T-helper 17 cell (primary cell): ENCODE data around the gene DCUN1D2. TPM values are rescaled to one million over a fixed set of nuclear protein-coding genes. Genes with fewer than 3 reads are reported as not detected.
"Not testable (repeated sequence)": the region's sequence is repeated elsewhere in the genome, so short reads cannot be mapped to it uniquely, and the experiment has no call there.

ENCODE experiments used
- ATAC-seq: fragments of 150-1000 bp; cut with Tn5 transposase; 2 replicates; pipeline ENCODE4 v1.10.0; 2021; ENCODE audit warnings: mild to moderate bottlenecking, moderate library complexity
- DNase-seq, 3 donors: peaks; one replicate each; pipeline versions ENCODE4 v3.0.0 to v3.0.0-alpha.2; 2020 to 2021
- H3K9me3 ChIP-seq: one replicate; pipeline ENCODE4 v1.7.0; 2013; ENCODE audit warnings: low read length, mild to moderate bottlenecking; ENCODE audit not compliant: control insufficient read depth, poor library complexity, severe bottlenecking
- H3K27ac Mint-ChIP-seq: one replicate; pipeline ENCODE4 v1.8.0; 2022; ENCODE audit warnings: mild to moderate bottlenecking, moderate library complexity, mixed read lengths
- H3K27me3 Mint-ChIP-seq: one replicate; pipeline ENCODE4 v1.8.0; 2022; ENCODE audit warnings: mixed read lengths
- H3K36me3 Mint-ChIP-seq: one replicate; pipeline ENCODE4 v1.8.0; 2022; ENCODE audit warnings: low read depth, mixed read lengths
- H3K4me1 Mint-ChIP-seq: one replicate; pipeline ENCODE4 v1.8.0; 2022; ENCODE audit warnings: mild to moderate bottlenecking, mixed read lengths
- H3K4me3 Mint-ChIP-seq: one replicate; pipeline ENCODE4 v1.8.0; 2022; ENCODE audit warnings: mild to moderate bottlenecking, moderate library complexity, mixed read lengths
- total RNA-seq, 4 donors: library from RNA in 2 of 4; stranded (reverse) in 2 of 4; gene quantifications; one replicate each; pipeline ENCODE4 v1.2.3 and lab custom pipeline; 2022 to 2026

Gene DCUN1D2
- total RNA-seq, 2 donors from 2014 or later: 12.8 to 15.2 TPM

DNA sequence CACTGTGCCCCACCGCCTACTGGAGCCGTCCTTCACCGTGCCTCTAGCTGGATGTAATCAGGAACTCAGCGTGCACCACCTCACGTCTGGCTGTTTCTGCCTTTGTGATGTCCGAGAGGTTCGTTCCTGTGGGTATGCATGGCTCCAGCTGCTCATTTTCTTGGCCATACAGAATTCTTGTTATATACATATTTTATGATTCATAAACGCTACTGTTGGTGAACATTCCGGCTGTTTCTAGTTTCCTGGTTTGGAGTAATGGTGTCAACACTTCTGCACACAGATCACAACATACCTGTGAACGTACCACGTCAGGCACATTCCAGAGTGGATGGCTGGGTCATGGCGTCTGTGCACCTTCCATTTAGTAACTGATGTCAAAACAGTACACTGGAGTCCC is 14.6 kb downstream of the DCUN1D2 start:
- Mint-ChIP-seq H3K27me3 (no peaks in the 10 kb centered on the region), H3K4me1 (peaks cover 8% of the 10 kb centered on the region), H3K4me3 (no peak overlapping the region), H3K36me3 (peaks cover 17% of the 10 kb centered on the region), H3K27ac (no peak overlapping the region)
- no peak for ATAC-seq
- no peaks in the 10 kb centered on the region for H3K9me3 ChIP-seq
- DNase-seq: no peak

DNA sequence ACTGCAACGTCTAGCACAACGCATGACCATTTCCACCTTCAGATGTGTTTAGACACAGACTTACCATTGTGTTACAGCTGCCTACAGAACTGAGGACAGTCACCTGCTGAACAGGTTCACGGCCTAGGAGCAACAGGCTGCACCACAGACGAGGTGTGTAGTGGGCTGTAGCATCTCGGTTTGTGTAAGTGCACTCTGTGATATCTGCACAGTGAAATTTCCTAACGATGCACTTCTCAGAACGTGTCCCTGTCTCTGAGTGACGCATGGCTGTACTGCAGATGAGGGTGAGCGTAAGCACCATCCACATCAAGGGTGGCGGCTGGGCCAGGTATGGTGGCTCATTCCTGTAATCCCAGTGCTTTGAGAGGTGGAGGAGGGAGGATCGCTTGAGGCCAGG is 15.2 kb downstream of the DCUN1D2 start:
- Mint-ChIP-seq H3K4me3 (no peak overlapping the region), H3K4me1 (peaks cover 8% of the 10 kb centered on the region), H3K27me3 (no peaks in the 10 kb centered on the region), H3K27ac (no peak overlapping the region), H3K36me3 (peaks cover 17% of the 10 kb centered on the region)
- H3K9me3 ChIP-seq: no peaks in the 10 kb centered on the region
- ATAC-seq: no peak
- DNase-seq: no peak

DNA sequence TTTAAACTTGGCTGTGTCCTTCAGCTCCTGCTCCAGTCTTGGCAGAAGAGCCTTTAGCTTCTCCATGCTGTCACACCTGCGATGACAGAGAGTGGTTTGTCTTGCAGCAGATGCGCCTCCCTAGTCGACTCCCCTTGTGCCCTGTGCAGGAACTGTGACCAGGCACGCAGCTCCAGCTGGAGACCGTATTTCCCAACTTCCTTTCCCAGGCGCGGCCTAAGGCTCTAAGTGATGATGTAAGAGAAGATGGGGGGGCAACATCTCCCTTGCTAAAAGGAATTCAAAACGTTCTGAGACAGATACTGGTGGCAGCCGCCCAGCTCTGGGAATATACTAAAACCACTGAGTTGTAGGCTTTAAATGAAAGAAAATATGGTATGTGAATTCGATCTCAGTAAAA is 16.3 kb downstream of the DCUN1D2 start:
- no peaks in the 10 kb centered on the region for H3K9me3 ChIP-seq
- ATAC-seq (no peak), DNase-seq (no peak)
- H3K27ac Mint-ChIP-seq: no peak overlapping the region
- H3K36me3 Mint-ChIP-seq: peaks cover 17% of the 10 kb centered on the region
- no peaks in the 10 kb centered on the region for H3K27me3 Mint-ChIP-seq
- H3K4me1 Mint-ChIP-seq: peaks cover 8% of the 10 kb centered on the region
- H3K4me3 Mint-ChIP-seq: no peak overlapping the region

DNA sequence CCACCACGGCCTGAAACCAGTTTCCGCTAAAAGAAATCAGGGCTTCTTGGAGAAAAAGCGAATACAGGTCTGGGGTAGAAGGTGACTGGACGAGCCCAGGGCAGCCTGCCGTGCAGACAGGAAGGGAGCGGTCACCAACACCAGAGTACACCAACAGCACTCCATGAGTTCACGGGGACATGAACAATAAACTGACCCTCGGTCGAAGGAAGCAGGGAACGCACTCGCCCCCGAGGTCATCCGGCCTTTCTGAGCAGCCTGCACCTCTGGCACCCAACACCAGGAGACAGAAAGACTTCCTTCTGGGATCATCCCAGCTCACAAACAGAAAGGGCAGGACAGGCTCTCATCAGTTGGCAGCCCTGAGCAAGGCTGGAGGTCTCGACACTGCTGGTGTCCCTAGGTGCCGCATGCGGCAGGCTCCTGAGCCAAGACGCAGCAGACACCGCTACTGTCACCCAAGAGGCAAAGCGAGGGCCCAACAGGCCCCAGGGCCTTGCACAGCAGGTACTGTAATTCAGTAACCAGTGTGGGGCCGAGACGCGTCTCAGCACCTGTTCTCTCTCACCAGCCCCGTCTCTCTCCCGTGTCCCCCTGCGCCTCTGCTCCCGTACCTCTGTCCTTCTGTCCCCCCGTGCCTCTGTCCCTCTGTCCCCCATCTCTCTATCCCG is 18.0 kb downstream of the DCUN1D2 start:
- no peaks in the 10 kb centered on the region for H3K9me3 ChIP-seq
- DNase-seq (no peak), ATAC-seq (no peak)
- peaks cover 8% of the 10 kb centered on the region for H3K4me1 Mint-ChIP-seq
- no peak overlapping the region for H3K4me3 Mint-ChIP-seq
- no peak overlapping the region for H3K27ac Mint-ChIP-seq
- peaks cover 16% of the 10 kb centered on the region for H3K36me3 Mint-ChIP-seq
- H3K27me3 Mint-ChIP-seq: no peaks in the 10 kb centered on the region

DNA sequence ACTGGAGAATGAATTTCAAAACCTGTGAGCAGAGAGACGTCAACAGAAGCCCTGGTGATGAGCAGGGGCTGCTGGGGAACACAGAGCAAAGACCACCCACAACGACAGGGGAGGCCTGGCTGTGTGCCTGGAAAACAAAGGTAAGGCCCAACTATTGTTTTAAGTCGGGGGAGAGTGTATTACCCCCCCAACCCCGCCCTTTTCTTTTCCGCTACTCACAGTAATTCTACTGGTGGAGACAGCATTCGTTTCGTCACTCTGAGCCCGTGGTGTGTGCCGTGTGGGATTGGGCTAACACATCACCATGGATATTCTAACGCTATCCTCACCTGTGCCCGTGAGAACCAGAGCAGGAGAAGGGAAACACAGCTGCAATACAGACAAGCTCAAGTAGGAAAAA is 18.7 kb downstream of the DCUN1D2 start:
- Mint-ChIP-seq H3K27ac (no peak overlapping the region), H3K27me3 (no peaks in the 10 kb centered on the region), H3K4me1 (peaks cover 8% of the 10 kb centered on the region), H3K4me3 (no peak overlapping the region), H3K36me3 (peaks cover 16% of the 10 kb centered on the region)
- no peaks in the 10 kb centered on the region for H3K9me3 ChIP-seq
- DNase-seq (no peak), ATAC-seq (no peak)

DNA sequence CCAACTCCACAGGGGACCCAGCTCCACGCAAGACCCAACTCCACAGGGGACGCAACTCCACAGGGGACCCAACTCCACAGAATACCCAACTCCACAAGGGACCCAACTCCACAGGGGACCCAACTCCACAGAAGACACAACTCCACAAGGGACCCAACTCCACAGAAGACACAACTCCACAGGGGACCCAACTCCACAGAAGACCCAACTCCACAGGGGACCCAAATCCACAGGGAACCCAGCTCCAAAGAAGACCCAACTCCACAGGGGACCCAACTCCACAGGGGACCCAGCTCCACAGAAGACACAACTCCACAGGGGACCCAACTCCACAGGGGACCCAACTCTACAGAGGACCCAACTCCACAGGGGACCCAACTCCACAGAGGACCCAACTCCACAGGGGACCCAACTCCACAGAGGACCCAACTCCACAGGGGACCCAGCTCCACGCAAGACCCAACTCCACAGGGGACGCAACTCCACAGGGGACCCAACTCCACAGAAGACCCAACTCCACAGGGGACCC is 19.8 kb downstream of the DCUN1D2 start:
- not testable (repeated sequence) for H3K27ac Mint-ChIP-seq, DNase-seq, H3K4me1 Mint-ChIP-seq, H3K4me3 Mint-ChIP-seq, H3K27me3 Mint-ChIP-seq, H3K9me3 ChIP-seq, ATAC-seq
- peaks cover 16% of the 10 kb centered on the region for H3K36me3 Mint-ChIP-seq

DNA sequence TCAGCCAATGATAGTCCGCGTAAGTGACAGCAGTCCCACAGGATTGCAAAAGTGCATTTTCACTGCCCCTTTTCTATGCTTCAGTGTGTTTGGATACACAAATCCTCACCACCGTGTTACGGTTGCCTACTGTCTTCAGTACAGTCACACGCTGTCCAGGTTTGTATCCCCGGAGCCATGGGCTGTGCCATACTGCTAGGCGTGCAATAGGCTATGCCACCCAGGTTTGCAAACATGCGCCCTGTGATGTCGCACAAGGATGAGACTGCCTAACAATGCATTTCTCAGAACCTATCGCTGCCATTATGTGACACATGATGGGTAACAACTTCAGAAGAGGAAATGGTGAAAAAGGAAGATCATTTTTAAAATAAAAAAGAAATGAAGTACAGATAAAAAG is 20.4 kb downstream of the DCUN1D2 start:
- Mint-ChIP-seq H3K27me3 (no peaks in the 10 kb centered on the region), H3K4me1 (peaks cover 11% of the 10 kb centered on the region), H3K36me3 (peaks cover 16% of the 10 kb centered on the region), H3K27ac (no peak overlapping the region), H3K4me3 (no peak overlapping the region)
- ATAC-seq: no peak
- no peak for DNase-seq
- no peaks in the 10 kb centered on the region for H3K9me3 ChIP-seq

DNA sequence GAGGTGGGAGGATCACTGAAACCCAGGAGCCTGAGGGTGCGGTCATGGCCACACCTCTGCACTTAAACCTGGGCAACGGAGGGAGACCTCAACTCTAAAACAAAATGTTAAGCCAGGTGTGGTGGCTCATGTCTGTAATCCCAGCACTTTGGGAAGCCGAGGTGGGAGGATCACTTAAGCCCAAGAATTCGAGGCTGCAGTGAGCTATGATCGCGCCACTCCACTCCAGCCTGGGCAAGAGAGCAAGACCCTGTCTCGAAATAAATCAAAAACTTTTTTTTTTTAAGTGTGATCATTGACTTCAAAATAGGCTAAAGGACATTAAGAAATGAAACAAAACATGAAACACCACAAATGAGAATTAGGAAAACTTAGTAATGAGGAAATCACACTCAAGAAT is 20.9 kb downstream of the DCUN1D2 start:
- ATAC-seq (no peak), DNase-seq (no peak)
- peaks cover 16% of the 10 kb centered on the region for H3K36me3 Mint-ChIP-seq
- no peak overlapping the region for H3K4me3 Mint-ChIP-seq
- no peak overlapping the region for H3K27ac Mint-ChIP-seq
- no peaks in the 10 kb centered on the region for H3K9me3 ChIP-seq
- no peaks in the 10 kb centered on the region for H3K27me3 Mint-ChIP-seq
- peaks cover 11% of the 10 kb centered on the region for H3K4me1 Mint-ChIP-seq

DNA sequence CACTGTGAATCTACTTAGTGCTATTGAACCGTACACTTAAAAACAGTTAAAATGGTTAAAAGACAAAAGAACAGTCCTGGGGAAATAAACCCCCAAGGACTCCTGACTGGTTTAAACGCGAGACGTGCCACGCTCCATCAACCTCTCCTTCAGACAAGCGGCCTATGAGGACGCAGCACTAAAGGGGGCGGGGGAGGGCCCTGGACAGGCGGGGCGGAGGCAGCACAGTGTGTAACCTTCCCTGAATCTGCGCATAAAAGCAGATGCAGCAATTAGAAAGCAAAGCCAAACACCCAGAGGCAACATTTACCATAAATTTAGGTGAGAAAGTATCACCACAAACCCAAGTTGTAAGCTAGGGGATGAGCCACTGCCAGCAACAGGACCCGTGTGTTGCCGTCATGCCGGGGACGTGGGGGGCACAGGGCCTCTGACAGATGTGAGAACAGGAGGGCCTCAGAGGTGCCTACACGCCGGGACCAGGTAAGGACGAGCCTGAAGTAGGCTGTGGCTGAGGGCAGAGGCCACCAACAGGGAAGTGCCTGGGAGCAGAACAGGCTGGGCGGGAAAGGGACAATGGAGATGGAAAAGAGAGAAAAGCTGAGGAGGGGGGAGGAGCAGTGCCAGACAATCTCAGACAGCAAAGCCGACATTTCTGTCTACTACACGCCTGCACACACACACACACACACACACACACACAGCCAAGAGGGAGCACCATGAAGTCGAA is 21.9 kb downstream of the DCUN1D2 start:
- Mint-ChIP-seq H3K36me3 (peaks cover 13% of the 10 kb centered on the region), H3K27ac (no peak overlapping the region)
- ATAC-seq: no peak

DNA sequence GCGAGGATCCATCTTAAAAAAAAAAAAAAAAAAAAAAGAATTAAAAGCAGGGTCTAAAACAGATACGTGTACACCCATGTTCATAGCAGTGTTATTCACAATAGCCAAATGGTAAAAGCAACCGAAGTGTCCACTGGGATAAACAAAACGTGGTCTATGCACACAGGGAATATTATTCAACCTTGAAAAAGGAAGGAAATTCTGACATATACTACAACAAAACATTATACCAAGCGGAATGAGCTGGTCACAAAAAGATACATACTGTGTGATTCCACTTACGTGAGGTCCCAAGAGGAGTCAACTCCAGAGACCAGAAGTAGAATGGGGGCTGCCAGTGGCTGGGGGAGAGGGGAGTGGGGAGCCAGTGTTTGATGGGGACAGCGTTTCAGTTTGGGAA is 22.5 kb downstream of the DCUN1D2 start:
- H3K36me3 Mint-ChIP-seq: peaks cover 12% of the 10 kb centered on the region
- H3K9me3 ChIP-seq: no peaks in the 10 kb centered on the region
- DNase-seq (no peak), ATAC-seq (no peak)
- H3K4me1 Mint-ChIP-seq: peaks cover 16% of the 10 kb centered on the region
- no peak overlapping the region for H3K27ac Mint-ChIP-seq
- no peaks in the 10 kb centered on the region for H3K27me3 Mint-ChIP-seq
- no peak overlapping the region for H3K4me3 Mint-ChIP-seq

More for the DNA sequence above, 21.9 kb downstream of the DCUN1D2 start:
- H3K27me3 Mint-ChIP-seq: no peaks in the 10 kb centered on the region
- H3K4me1 Mint-ChIP-seq: peaks cover 12% of the 10 kb centered on the region
- no peak for DNase-seq
- H3K4me3 Mint-ChIP-seq: no peak overlapping the region
- no peaks in the 10 kb centered on the region for H3K9me3 ChIP-seq

DNA sequence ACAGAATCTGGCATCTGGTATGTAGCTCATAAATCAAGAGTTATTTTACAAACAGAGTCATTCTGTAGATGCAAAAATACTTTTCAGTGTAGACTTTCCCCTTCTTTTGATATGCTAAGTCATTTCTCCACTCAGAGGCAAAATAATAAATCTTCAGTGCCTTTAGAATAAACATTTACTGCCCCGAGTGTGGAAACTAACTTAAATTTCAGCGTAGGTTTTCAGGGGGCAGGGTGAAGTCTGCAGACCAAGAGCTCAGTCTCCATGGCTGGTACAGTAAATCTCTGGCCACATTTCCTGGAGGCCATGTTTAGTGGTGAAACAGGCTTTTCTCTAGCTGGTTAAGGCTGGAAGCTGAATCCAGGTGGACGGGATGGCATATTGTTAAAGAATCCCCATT is 24.1 kb downstream of the DCUN1D2 start:
- no peak for ATAC-seq
- no peak for DNase-seq
- Mint-ChIP-seq H3K27me3 (no peaks in the 10 kb centered on the region), H3K4me1 (peaks cover 12% of the 10 kb centered on the region), H3K27ac (no peak overlapping the region), H3K4me3 (no peak overlapping the region), H3K36me3 (peaks cover 6% of the 10 kb centered on the region)
- no peaks in the 10 kb centered on the region for H3K9me3 ChIP-seq

DNA sequence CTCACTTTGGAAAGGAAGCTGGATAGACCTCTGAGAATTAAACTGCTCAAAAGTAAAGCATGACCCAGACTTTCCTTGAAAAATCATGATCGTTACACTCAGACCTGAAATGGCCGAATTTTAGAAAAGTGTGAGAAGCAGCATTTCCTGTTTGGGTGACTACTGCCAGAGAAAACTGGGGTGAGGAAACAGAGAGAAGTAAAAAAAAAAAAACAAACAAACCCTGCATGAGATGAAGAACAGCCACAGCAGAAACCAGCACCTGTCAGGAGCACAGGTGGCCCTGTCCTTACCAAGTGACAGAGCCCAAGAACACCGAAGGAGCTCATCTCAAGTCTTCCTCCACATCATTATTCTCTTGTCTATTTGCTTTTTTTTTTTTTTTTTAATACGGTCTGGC is 25.2 kb downstream of the DCUN1D2 start:
- Mint-ChIP-seq H3K4me3 (no peak overlapping the region), H3K36me3 (peaks cover 3% of the 10 kb centered on the region), H3K27me3 (no peaks in the 10 kb centered on the region), H3K4me1 (peaks cover 8% of the 10 kb centered on the region), H3K27ac (no peak overlapping the region)
- DNase-seq (no peak), ATAC-seq (no peak)
- no peaks in the 10 kb centered on the region for H3K9me3 ChIP-seq

DNA sequence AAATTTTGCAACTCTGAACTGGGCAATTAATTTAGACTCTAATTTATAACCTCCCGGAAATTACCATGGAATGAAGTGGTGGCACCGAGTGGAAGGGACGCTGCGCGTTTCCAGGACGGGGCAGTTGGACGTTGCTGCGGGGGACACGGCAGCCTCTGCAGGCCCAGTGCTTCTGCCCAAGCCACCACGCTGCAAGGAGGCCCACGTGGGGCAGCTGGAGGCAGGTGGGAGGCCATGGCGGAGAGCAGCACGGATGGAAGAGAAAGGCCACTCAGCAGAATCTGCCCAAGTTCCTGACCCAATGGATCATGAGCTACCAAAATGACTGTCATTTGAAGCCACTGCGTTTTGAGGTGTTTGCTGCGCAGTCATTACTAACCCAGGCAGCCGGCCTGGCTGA is 26.0 kb downstream of the DCUN1D2 start:
- Mint-ChIP-seq H3K36me3 (peaks cover 3% of the 10 kb centered on the region), H3K27ac (peak overlapping the region; percentile 82), H3K27me3 (no peaks in the 10 kb centered on the region), H3K4me1 (peaks cover 8% of the 10 kb centered on the region), H3K4me3 (no peak overlapping the region)
- no peak for DNase-seq
- H3K9me3 ChIP-seq: no peaks in the 10 kb centered on the region
- no peak for ATAC-seq
